ENCODE measurements around the gene AARS2.
A peak's percentile ranks its signal among the peaks of the same experiment; 100 is the strongest.

Gene AARS2

GRCh38 chr6:44255871-44256774 is 57.0 kb downstream of the AARS2 start:
- H3K27me3 ChIP-seq (ENCODE audit: control insufficient read depth in 3 of 3, insufficient read depth in 3 of 3, low read depth in 1 of 3, low read length in 3 of 3), result no peaks in the 10 kb centered on the region
- no peak overlapping the region for H3K14ac ChIP-seq (ENCODE audit: low read length)
- peak overlapping the region; percentile 91 for H3K9ac ChIP-seq (ENCODE audit: low read depth, low read length, poor library complexity)
- no peak overlapping the region for H2BK120ac ChIP-seq (ENCODE audit: low read depth, low read length)
- no peak for DNase-seq (ENCODE audit: low spot score)
- peak overlapping the region; percentile 67 to 95 for H3K4me3 ChIP-seq (ENCODE audit: low read length in 2 of 2)
- peaks cover 47 to 80% of the 10 kb centered on the region in 2 donors for H3K36me3 ChIP-seq (replicated peaks in 1 of 2; ENCODE audit: control insufficient read depth in 2 of 2, insufficient read depth in 2 of 2, low read length in 2 of 2)
- no peaks in the 10 kb centered on the region for H3K79me1 ChIP-seq (ENCODE audit: low read depth, low read length)
- no peak overlapping the region for H3K4ac ChIP-seq (ENCODE audit: low read length)
- H4K91ac ChIP-seq (ENCODE audit: low read depth, low read length, poor library complexity), result peak overlapping the region; percentile 14
- H3K9me3 ChIP-seq (replicated peaks in 1 of 2; ENCODE audit: control insufficient read depth in 2 of 2, insufficient read depth in 1 of 2, low read depth in 1 of 2, low read length in 2 of 2), result no peaks in the 10 kb centered on the region
- no peak overlapping the region for H4K8ac ChIP-seq (ENCODE audit: low read depth, low read length)
- H2BK15ac ChIP-seq (ENCODE audit: low read length), result peak overlapping the region; percentile 55
- H3K4me2 ChIP-seq (ENCODE audit: insufficient read depth, low read length, poor library complexity, severe bottlenecking), result peak overlapping the region; percentile 98
- H3K4me1 ChIP-seq (ENCODE audit: control insufficient read depth in 2 of 2, insufficient read depth in 1 of 2, low read depth in 1 of 2, low read length in 2 of 2), result peaks cover 12 to 14% of the 10 kb centered on the region in 2 donors
- H3K18ac ChIP-seq (ENCODE audit: low read length), result peak overlapping the region; percentile 88
- H3K27ac ChIP-seq (replicated peaks; ENCODE audit: low read length), result peak overlapping the region; percentile 90
- no CpG with 5 or more reads among the region's 15 CpGs for WGBS, 2 donors (ENCODE audit: extremely low coverage in 2 of 2, insufficient read length in 2 of 2, insufficient replicate concordance in 1 of 2)
- no peak overlapping the region for H2BK12ac ChIP-seq (ENCODE audit: low read length)
- H3K23ac ChIP-seq (ENCODE audit: low read depth, low read length, poor library complexity), result peak overlapping the region; percentile 92
- H2AFZ ChIP-seq (ENCODE audit: low read length), result peak overlapping the region; percentile 91
- H2AK5ac ChIP-seq (ENCODE audit: low read depth, low read length), result peak overlapping the region; percentile 77
- peak overlapping the region; percentile 91 for H2BK5ac ChIP-seq (ENCODE audit: low read length)

GRCh38 chr6:44255105-44255808 is 57.9 kb downstream of the AARS2 start:
- no CpG with 5 or more reads among the region's 16 CpGs for WGBS, 2 donors (ENCODE audit: extremely low coverage in 2 of 2, insufficient read length in 2 of 2, insufficient replicate concordance in 1 of 2)
- Histone ChIP-seq H3K4me3 (ENCODE audit: low read length in 2 of 2) (peak overlapping the region in 1 of 2 donors; percentile 67), H3K36me3 (replicated peaks in 1 of 2; ENCODE audit: control insufficient read depth in 2 of 2, insufficient read depth in 2 of 2, low read length in 2 of 2) (peaks cover 54 to 81% of the 10 kb centered on the region in 2 donors)

GRCh38 chr6:44254191-44255104 is 58.7 kb downstream of the AARS2 start:
- Histone ChIP-seq H3K18ac (ENCODE audit: low read length) (no peak overlapping the region), H3K79me1 (ENCODE audit: low read depth, low read length) (peaks cover 3% of the 10 kb centered on the region), H3K4me3 (ENCODE audit: low read length in 2 of 2) (no peak overlapping the region), H2AK5ac (ENCODE audit: low read depth, low read length) (no peak overlapping the region), H3K4ac (ENCODE audit: low read length) (no peak overlapping the region), H3K9ac (ENCODE audit: low read depth, low read length, poor library complexity) (no peak overlapping the region), H2BK5ac (ENCODE audit: low read length) (no peak overlapping the region), H2AFZ (ENCODE audit: low read length) (no peak overlapping the region), H3K36me3 (replicated peaks in 1 of 2; ENCODE audit: control insufficient read depth in 2 of 2, insufficient read depth in 2 of 2, low read length in 2 of 2) (peaks cover 54 to 81% of the 10 kb centered on the region in 2 donors), H3K9me3 (replicated peaks in 1 of 2; ENCODE audit: control insufficient read depth in 2 of 2, insufficient read depth in 1 of 2, low read depth in 1 of 2, low read length in 2 of 2) (no peaks in the 10 kb centered on the region), H4K91ac (ENCODE audit: low read depth, low read length, poor library complexity) (no peak overlapping the region), H3K14ac (ENCODE audit: low read length) (no peak overlapping the region), H3K27me3 (ENCODE audit: control insufficient read depth in 3 of 3, insufficient read depth in 3 of 3, low read depth in 1 of 3, low read length in 3 of 3) (no peaks in the 10 kb centered on the region), H2BK12ac (ENCODE audit: low read length) (no peak overlapping the region), H2BK120ac (ENCODE audit: low read depth, low read length) (no peak overlapping the region), H3K4me2 (ENCODE audit: insufficient read depth, low read length, poor library complexity, severe bottlenecking) (no peak overlapping the region), H3K23ac (ENCODE audit: low read depth, low read length, poor library complexity) (no peak overlapping the region), H4K8ac (ENCODE audit: low read depth, low read length) (peak overlapping the region; percentile 83), H3K4me1 (ENCODE audit: control insufficient read depth in 2 of 2, insufficient read depth in 1 of 2, low read depth in 1 of 2, low read length in 2 of 2) (peaks cover 12 to 14% of the 10 kb centered on the region in 2 donors), H3K27ac (replicated peaks; ENCODE audit: low read length) (no peak overlapping the region), H2BK15ac (ENCODE audit: low read length) (no peak overlapping the region)
- DNase-seq (ENCODE audit: low spot score), result no peak
- WGBS, 2 donors (ENCODE audit: extremely low coverage in 2 of 2, insufficient read length in 2 of 2, insufficient replicate concordance in 1 of 2), result no CpG with 5 or more reads among the region's 12 CpGs

More at GRCh38 chr6:44255105-44255808, 57.9 kb downstream of the AARS2 start:
- no peak overlapping the region for H4K91ac ChIP-seq (ENCODE audit: low read depth, low read length, poor library complexity)
- H3K27me3 ChIP-seq (ENCODE audit: control insufficient read depth in 3 of 3, insufficient read depth in 3 of 3, low read depth in 1 of 3, low read length in 3 of 3), result no peaks in the 10 kb centered on the region
- H3K18ac ChIP-seq (ENCODE audit: low read length), result no peak overlapping the region
- H3K4me2 ChIP-seq (ENCODE audit: insufficient read depth, low read length, poor library complexity, severe bottlenecking), result no peak overlapping the region
- H2BK5ac ChIP-seq (ENCODE audit: low read length), result no peak overlapping the region
- no peak overlapping the region for H2BK15ac ChIP-seq (ENCODE audit: low read length)
- no peak overlapping the region for H3K14ac ChIP-seq (ENCODE audit: low read length)
- no peak overlapping the region for H2AFZ ChIP-seq (ENCODE audit: low read length)
- DNase-seq (ENCODE audit: low spot score), result no peak
- no peaks in the 10 kb centered on the region for H3K9me3 ChIP-seq (replicated peaks in 1 of 2; ENCODE audit: control insufficient read depth in 2 of 2, insufficient read depth in 1 of 2, low read depth in 1 of 2, low read length in 2 of 2)
- no peaks in the 10 kb centered on the region for H3K79me1 ChIP-seq (ENCODE audit: low read depth, low read length)
- no peak overlapping the region for H3K4ac ChIP-seq (ENCODE audit: low read length)
- H3K27ac ChIP-seq (replicated peaks; ENCODE audit: low read length), result no peak overlapping the region
- no peak overlapping the region for H2AK5ac ChIP-seq (ENCODE audit: low read depth, low read length)
- H3K4me1 ChIP-seq (ENCODE audit: control insufficient read depth in 2 of 2, insufficient read depth in 1 of 2, low read depth in 1 of 2, low read length in 2 of 2), result peaks cover 12 to 14% of the 10 kb centered on the region in 2 donors
- no peak overlapping the region for H3K9ac ChIP-seq (ENCODE audit: low read depth, low read length, poor library complexity)
- no peak overlapping the region for H2BK120ac ChIP-seq (ENCODE audit: low read depth, low read length)
- H3K23ac ChIP-seq (ENCODE audit: low read depth, low read length, poor library complexity), result no peak overlapping the region
- no peak overlapping the region for H2BK12ac ChIP-seq (ENCODE audit: low read length)
- H4K8ac ChIP-seq (ENCODE audit: low read depth, low read length), result peak overlapping the region; percentile 83

Data from neuronal stem cell (in vitro differentiated cells).